ENCODE measurements around the gene KIF1B.

Gene KIF1B

GRCh38 chr1:10378081-10378841 is 167.9 kb downstream of the KIF1B start:
- DNase-seq (ENCODE audit: low spot score in 2 of 2) (no peak), ATAC-seq (replicated peaks; ENCODE audit: extremely low read depth, poor library complexity, severe bottlenecking) (no peak)
- peak overlapping the region; percentile 32 for H3K27ac Mint-ChIP-seq (ENCODE audit: low read depth)
- no peaks in the 10 kb centered on the region for H3K4me1 Mint-ChIP-seq
- H3K4me3 Mint-ChIP-seq: no peak overlapping the region
- H3K36me3 Mint-ChIP-seq (ENCODE audit: insufficient read depth): peaks cover 15% of the 10 kb centered on the region
- no peaks in the 10 kb centered on the region for H3K9me3 Mint-ChIP-seq
- no peaks in the 10 kb centered on the region for H3K27me3 Mint-ChIP-seq

GRCh38 chr1:10379101-10379620 is 168.8 kb downstream of the KIF1B start:
- no peaks in the 10 kb centered on the region for H3K4me1 Mint-ChIP-seq
- peak overlapping the region; percentile 32 for H3K27ac Mint-ChIP-seq (ENCODE audit: low read depth)
- no peak for DNase-seq (ENCODE audit: low spot score in 2 of 2)

GRCh38 chr1:10379676-10380075 is 169.3 kb downstream of the KIF1B start:
- Mint-ChIP-seq H3K36me3 (ENCODE audit: insufficient read depth) (peaks cover 12% of the 10 kb centered on the region), H3K27ac (ENCODE audit: low read depth) (no peak overlapping the region)

More at GRCh38 chr1:10379101-10379620, 168.8 kb downstream of the KIF1B start:
- Mint-ChIP-seq H3K36me3 (ENCODE audit: insufficient read depth) (peaks cover 12% of the 10 kb centered on the region), H3K9me3 (no peaks in the 10 kb centered on the region), H3K4me3 (no peak overlapping the region), H3K27me3 (no peaks in the 10 kb centered on the region)
- ATAC-seq (replicated peaks; ENCODE audit: extremely low read depth, poor library complexity, severe bottlenecking): no peak

GRCh38 chr1:10380594-10381275 is 170.4 kb downstream of the KIF1B start:
- H3K36me3 Mint-ChIP-seq (ENCODE audit: insufficient read depth): peaks cover 8% of the 10 kb centered on the region

More at GRCh38 chr1:10379676-10380075, 169.3 kb downstream of the KIF1B start:
- Mint-ChIP-seq H3K27me3 (no peaks in the 10 kb centered on the region), H3K9me3 (no peaks in the 10 kb centered on the region), H3K4me3 (no peak overlapping the region), H3K4me1 (no peaks in the 10 kb centered on the region)
- no peak for ATAC-seq (replicated peaks; ENCODE audit: extremely low read depth, poor library complexity, severe bottlenecking)
- no peak for DNase-seq (ENCODE audit: low spot score in 2 of 2)

GRCh38 chr1:10383630-10384029 is 173.3 kb downstream of the KIF1B start:
- Mint-ChIP-seq H3K9me3 (no peaks in the 10 kb centered on the region), H3K27ac (ENCODE audit: low read depth) (no peak overlapping the region), H3K36me3 (ENCODE audit: insufficient read depth) (peaks cover 4% of the 10 kb centered on the region), H3K4me3 (no peak overlapping the region), H3K27me3 (no peaks in the 10 kb centered on the region), H3K4me1 (no peaks in the 10 kb centered on the region)
- ATAC-seq (replicated peaks; ENCODE audit: extremely low read depth, poor library complexity, severe bottlenecking) (no peak), DNase-seq (ENCODE audit: low spot score in 2 of 2) (no peak)

More at GRCh38 chr1:10380594-10381275, 170.4 kb downstream of the KIF1B start:
- Mint-ChIP-seq H3K27ac (ENCODE audit: low read depth) (no peak overlapping the region), H3K4me3 (no peak overlapping the region), H3K9me3 (no peaks in the 10 kb centered on the region), H3K4me1 (no peaks in the 10 kb centered on the region), H3K27me3 (no peaks in the 10 kb centered on the region)
- no peak for DNase-seq (ENCODE audit: low spot score in 2 of 2)
- ATAC-seq (replicated peaks; ENCODE audit: extremely low read depth, poor library complexity, severe bottlenecking): no peak

GRCh38 chr1:10384219-10384618 is 173.8 kb downstream of the KIF1B start:
- Mint-ChIP-seq H3K27me3 (no peaks in the 10 kb centered on the region), H3K27ac (ENCODE audit: low read depth) (peak overlapping the region; percentile 56), H3K4me1 (no peaks in the 10 kb centered on the region), H3K4me3 (no peak overlapping the region), H3K36me3 (ENCODE audit: insufficient read depth) (peaks cover 4% of the 10 kb centered on the region), H3K9me3 (no peaks in the 10 kb centered on the region)
- DNase-seq (ENCODE audit: low spot score in 2 of 2): no peak
- no peak for ATAC-seq (replicated peaks; ENCODE audit: extremely low read depth, poor library complexity, severe bottlenecking)

GRCh38 chr1:10386761-10387676 is 176.6 kb downstream of the KIF1B start:
- DNase-seq (ENCODE audit: low spot score in 2 of 2): no peak
- H3K27ac Mint-ChIP-seq (ENCODE audit: low read depth): no peak overlapping the region
- H3K9me3 Mint-ChIP-seq: no peaks in the 10 kb centered on the region
- no peaks in the 10 kb centered on the region for H3K4me1 Mint-ChIP-seq
- no peak for ATAC-seq (replicated peaks; ENCODE audit: extremely low read depth, poor library complexity, severe bottlenecking)
- H3K36me3 Mint-ChIP-seq (ENCODE audit: insufficient read depth): peaks cover 2% of the 10 kb centered on the region
- no peak overlapping the region for H3K4me3 Mint-ChIP-seq
- H3K27me3 Mint-ChIP-seq: no peaks in the 10 kb centered on the region

GRCh38 chr1:10387677-10388386 is 177.5 kb downstream of the KIF1B start:
- DNase-seq (ENCODE audit: low spot score in 2 of 2): no peak
- no peaks in the 10 kb centered on the region for H3K4me1 Mint-ChIP-seq
- H3K9me3 Mint-ChIP-seq: no peaks in the 10 kb centered on the region
- no peak overlapping the region for H3K27ac Mint-ChIP-seq (ENCODE audit: low read depth)
- no peak overlapping the region for H3K4me3 Mint-ChIP-seq
- no peaks in the 10 kb centered on the region for H3K36me3 Mint-ChIP-seq (ENCODE audit: insufficient read depth)
- ATAC-seq (replicated peaks; ENCODE audit: extremely low read depth, poor library complexity, severe bottlenecking): no peak
- H3K27me3 Mint-ChIP-seq: no peaks in the 10 kb centered on the region

- Mint-ChIP-seq H3K4me3 (no peak overlapping the region), H3K27ac (ENCODE audit: low read depth) (no peak overlapping the region), H3K36me3 (ENCODE audit: insufficient read depth) (no peaks in the 10 kb centered on the region), H3K4me1 (no peaks in the 10 kb centered on the region), H3K27me3 (no peaks in the 10 kb centered on the region), H3K9me3 (no peaks in the 10 kb centered on the region)
- no peak for DNase-seq (ENCODE audit: low spot score in 2 of 2)
- ATAC-seq (replicated peaks; ENCODE audit: extremely low read depth, poor library complexity, severe bottlenecking): no peak
Measured at GRCh38 chr1:10388387-10388715, 178.0 kb downstream of the KIF1B start.

- DNase-seq (ENCODE audit: low spot score in 2 of 2) (no peak), ATAC-seq (replicated peaks; ENCODE audit: extremely low read depth, poor library complexity, severe bottlenecking) (no peak)
- no peaks in the 10 kb centered on the region for H3K4me1 Mint-ChIP-seq
- H3K4me3 Mint-ChIP-seq: no peak overlapping the region
- no peaks in the 10 kb centered on the region for H3K9me3 Mint-ChIP-seq
- peaks cover 2% of the 10 kb centered on the region for H3K36me3 Mint-ChIP-seq (ENCODE audit: insufficient read depth)
- H3K27me3 Mint-ChIP-seq: no peaks in the 10 kb centered on the region
- no peak overlapping the region for H3K27ac Mint-ChIP-seq (ENCODE audit: low read depth)
Measured at GRCh38 chr1:10389271-10389973, 179.1 kb downstream of the KIF1B start.

- Mint-ChIP-seq H3K4me3 (no peak overlapping the region), H3K27ac (ENCODE audit: low read depth) (no peak overlapping the region), H3K4me1 (peaks cover 11% of the 10 kb centered on the region), H3K27me3 (no peaks in the 10 kb centered on the region), H3K9me3 (no peaks in the 10 kb centered on the region), H3K36me3 (ENCODE audit: insufficient read depth) (peaks cover 7% of the 10 kb centered on the region)
- DNase-seq (ENCODE audit: low spot score in 2 of 2): no peak
- ATAC-seq (replicated peaks; ENCODE audit: extremely low read depth, poor library complexity, severe bottlenecking): no peak
Measured at GRCh38 chr1:10396870-10397269, 186.5 kb downstream of the KIF1B start.
